ENCODE data around the gene XRCC6.

GRCh38 chr22:41650821-41651220, 29.7 kb downstream of the XRCC6 start:
- TF ChIP-seq CTCF (optimal IDR thresholded peaks at IDR 0.05 in 1 of 3, IDR thresholded peaks at IDR 0.05 in 1 of 3, conservative IDR thresholded peaks at IDR 0.05 in 1 of 3; ENCODE audit: extremely low read depth in 1 of 3, insufficient read depth in 2 of 3, low read length in 3 of 3), result no peak
- TF ChIP-seq EZH2 (IDR thresholded peaks at IDR 0.05; ENCODE audit: low read length), result no peak

Measured in keratinocyte (primary cell).